DOHH2 (cell line): ENCODE data around the gene MUSK.

Source experiments
- H3F3A ChIP-seq: fragments of 200-600 bp; sonication (generic), shearing (Covaris generic); 2 replicates; pipeline ENCODE4 v1.6.0; 2016; ENCODE audit warnings: antibody characterized with exemption, mild to moderate bottlenecking; ENCODE audit not compliant: control insufficient read depth, insufficient read depth
- H3K27ac ChIP-seq: fragments of 200-600 bp; sonication (generic); 2 replicates; pipeline ENCODE4 v1.5.1; 2014; ENCODE audit warnings: low read depth, mild to moderate bottlenecking, low read length, moderate library complexity
- H3K27me3 ChIP-seq: fragments of 200-600 bp; sonication (generic); 2 replicates; pipeline ENCODE4 v1.6.1; 2014; ENCODE audit warnings: mild to moderate bottlenecking, low read length, mixed read lengths; ENCODE audit not compliant: control insufficient read depth
- H3K36me3 ChIP-seq: fragments of 200-600 bp; sonication (generic); 2 replicates; pipeline ENCODE4 v1.6.1; 2014; ENCODE audit warnings: mild to moderate bottlenecking, low read length, moderate library complexity, mixed read lengths; ENCODE audit not compliant: control insufficient read depth
- H3K4me1 ChIP-seq: fragments of 200-600 bp; sonication (generic); 2 replicates; pipeline ENCODE4 v1.6.1; 2014; ENCODE audit warnings: mild to moderate bottlenecking, low read length, mixed read lengths; ENCODE audit not compliant: control insufficient read depth
- H3K4me2 ChIP-seq: fragments of 200-600 bp; sonication (generic); 2 replicates; pipeline ENCODE4 v1.6.0; 2014; ENCODE audit warnings: mild to moderate bottlenecking, low read length, moderate library complexity
- H3K4me3 ChIP-seq: fragments of 200-600 bp; sonication (generic); 2 replicates; pipeline ENCODE4 v1.5.1; 2014; ENCODE audit warnings: mild to moderate bottlenecking, low read length, mixed read lengths
- H3K79me2 ChIP-seq: fragments of 200-600 bp; sonication (generic); 2 replicates; pipeline ENCODE4 v1.6.1; 2014; ENCODE audit warnings: mild to moderate bottlenecking, low read length, mixed read lengths; ENCODE audit not compliant: control insufficient read depth
- H3K9me2 ChIP-seq: fragments of 200-600 bp; sonication (generic); replicated peaks from 2 replicates; pipeline ENCODE4 v1.6.1; 2014; ENCODE audit warnings: mild to moderate bottlenecking, low read length, mixed read lengths; ENCODE audit not compliant: control insufficient read depth
- H3K9me3 ChIP-seq: fragments of 200-600 bp; sonication (generic); 2 replicates; pipeline ENCODE4 v1.6.1; 2014; ENCODE audit warnings: antibody characterized with exemption, low read length, mixed read lengths; ENCODE audit not compliant: control insufficient read depth, insufficient read depth
- H4K20me1 ChIP-seq: fragments of 200-600 bp; sonication (generic); 2 replicates; pipeline ENCODE4 v1.6.0; 2014; ENCODE audit warnings: low read depth, mild to moderate bottlenecking, antibody characterized with exemption, low read length, moderate library complexity; ENCODE audit not compliant: control insufficient read depth, insufficient read depth
- CTCF ChIP-seq: fragments of 200-600 bp; sonication (generic); IDR thresholded peaks from one replicate; pipeline ENCODE4 v1.5.1; 2014; ENCODE audit warnings: antibody characterized with exemption, mild to moderate bottlenecking, low read depth, low read length; ENCODE audit not compliant: poor library complexity, severe bottlenecking
- EZH2phosphoT487 ChIP-seq: fragments of 200-600 bp; sonication (generic); IDR thresholded peaks from 2 replicates; pipeline ENCODE4 v1.6.1; 2017; ENCODE audit warnings: borderline replicate concordance, mild to moderate bottlenecking, antibody characterized with exemption, low read length, moderate library complexity, mixed read lengths

The MUSK gene

GRCh38 chr9:110635589-110635988, 33.0 kb upstream of the MUSK start:
- no peak for TF ChIP-seq EZH2phosphoT487
- TF ChIP-seq CTCF = no peak
- H3K36me3 ChIP-seq = no peaks in the 10 kb centered on the region
- H3K9me3 ChIP-seq = no peaks in the 10 kb centered on the region
- no peaks in the 10 kb centered on the region for H3K4me1 ChIP-seq
- H3K27me3 ChIP-seq = 0 out of 2 replicates have a peak, but pooled peaks cover 2% of the 10 kb centered on the region
- no peak overlapping the region for H3K27ac ChIP-seq
- H3K79me2 ChIP-seq = no peaks in the 10 kb centered on the region
- H3K4me3 ChIP-seq = no peak overlapping the region
- H3K9me2 ChIP-seq = no peaks in the 10 kb centered on the region
- no peaks in the 10 kb centered on the region for H3F3A ChIP-seq
- H3K4me2 ChIP-seq = no peak overlapping the region
- H4K20me1 ChIP-seq = no peaks in the 10 kb centered on the region

GRCh38 chr9:110638381-110638954, 30.1 kb upstream of the MUSK start:
- TF ChIP-seq CTCF (no peak), EZH2phosphoT487 (no peak)
- H3K27me3 ChIP-seq = no peaks in the 10 kb centered on the region
- no peaks in the 10 kb centered on the region for H3F3A ChIP-seq
- H4K20me1 ChIP-seq = no peaks in the 10 kb centered on the region
- H3K9me2 ChIP-seq = no peaks in the 10 kb centered on the region
- no peaks in the 10 kb centered on the region for H3K9me3 ChIP-seq
- no peaks in the 10 kb centered on the region for H3K36me3 ChIP-seq
- H3K4me3 ChIP-seq = no peak overlapping the region
- H3K4me1 ChIP-seq = no peaks in the 10 kb centered on the region
- no peak overlapping the region for H3K27ac ChIP-seq
- H3K79me2 ChIP-seq = no peaks in the 10 kb centered on the region
- no peak overlapping the region for H3K4me2 ChIP-seq

GRCh38 chr9:110640736-110641135, 27.9 kb upstream of the MUSK start:
- Histone ChIP-seq H3K9me2 (no peaks in the 10 kb centered on the region), H3K36me3 (no peaks in the 10 kb centered on the region), H3K27me3 (no peaks in the 10 kb centered on the region), H3K9me3 (no peaks in the 10 kb centered on the region), H3K4me1 (no peaks in the 10 kb centered on the region), H3K4me3 (no peak overlapping the region), H3K79me2 (no peaks in the 10 kb centered on the region), H3K4me2 (no peak overlapping the region), H3K27ac (no peak overlapping the region), H4K20me1 (no peaks in the 10 kb centered on the region), H3F3A (no peaks in the 10 kb centered on the region)
- TF ChIP-seq CTCF = no peak
- TF ChIP-seq EZH2phosphoT487 = no peak
